Astrocyte (in vitro differentiated cells and primary cell): ENCODE data around the gene ERGIC2.

Source experiments
- EZH2 ChIP-seq: IDR thresholded peaks from 2 replicates; pipeline ENCODE4 v1.6.1; 2012; ENCODE audit warnings: mild to moderate bottlenecking, low read length, inconsistent platforms; ENCODE audit not compliant: insufficient read depth
- TF ChIP-seq, protein P1 (sequence below): IDR thresholded peaks from 2 replicates; pipeline ENCODE4 v1.5.1; 2011; ENCODE audit warnings: low read depth, mild to moderate bottlenecking, inconsistent platforms, low read length, moderate library complexity; ENCODE audit not compliant: insufficient read depth

DNA sequence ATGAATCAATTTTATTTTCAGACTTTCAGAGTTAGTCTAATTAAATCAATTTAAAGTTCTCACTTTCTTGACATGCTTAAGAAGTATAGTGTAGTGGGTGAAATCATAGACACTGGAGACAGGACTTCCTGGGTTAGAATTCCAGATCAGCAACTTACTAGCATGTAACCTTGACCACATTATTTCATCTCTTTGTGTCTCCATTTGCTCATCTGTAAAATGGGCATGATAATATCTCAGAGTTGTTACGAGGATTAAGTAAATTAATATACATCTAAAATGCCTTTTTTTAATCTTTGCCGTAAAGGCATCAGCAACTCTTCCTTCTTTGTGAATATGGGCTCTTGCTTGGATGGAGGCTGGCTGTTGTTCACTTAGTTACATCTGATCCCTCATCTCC, 1.3 kb upstream of the ERGIC2 start:
- TF ChIP-seq, protein P1, sequence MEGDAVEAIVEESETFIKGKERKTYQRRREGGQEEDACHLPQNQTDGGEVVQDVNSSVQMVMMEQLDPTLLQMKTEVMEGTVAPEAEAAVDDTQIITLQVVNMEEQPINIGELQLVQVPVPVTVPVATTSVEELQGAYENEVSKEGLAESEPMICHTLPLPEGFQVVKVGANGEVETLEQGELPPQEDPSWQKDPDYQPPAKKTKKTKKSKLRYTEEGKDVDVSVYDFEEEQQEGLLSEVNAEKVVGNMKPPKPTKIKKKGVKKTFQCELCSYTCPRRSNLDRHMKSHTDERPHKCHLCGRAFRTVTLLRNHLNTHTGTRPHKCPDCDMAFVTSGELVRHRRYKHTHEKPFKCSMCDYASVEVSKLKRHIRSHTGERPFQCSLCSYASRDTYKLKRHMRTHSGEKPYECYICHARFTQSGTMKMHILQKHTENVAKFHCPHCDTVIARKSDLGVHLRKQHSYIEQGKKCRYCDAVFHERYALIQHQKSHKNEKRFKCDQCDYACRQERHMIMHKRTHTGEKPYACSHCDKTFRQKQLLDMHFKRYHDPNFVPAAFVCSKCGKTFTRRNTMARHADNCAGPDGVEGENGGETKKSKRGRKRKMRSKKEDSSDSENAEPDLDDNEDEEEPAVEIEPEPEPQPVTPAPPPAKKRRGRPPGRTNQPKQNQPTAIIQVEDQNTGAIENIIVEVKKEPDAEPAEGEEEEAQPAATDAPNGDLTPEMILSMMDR: no peak
- no peak for TF ChIP-seq EZH2
